Activated naive CD4-positive, alpha-beta T cell treated with anti-CD3 and anti-CD28 coated beads, Interleukin-2, amount 10 ng/mL, durations not matched to agents 7 days and 5 days (primary cell): ENCODE results near the gene MMP7.

Experiments used
- CTCF ChIA-PET: fragments of 350-600 bp; sonication (Branson Sonifier 250); formaldehyde crosslinking; loops from one replicate; lab custom pipeline; 2021; ENCODE audit warnings: antibody characterized with exemption; lab: Charles Lee
- DNase-seq: peaks from one replicate; pipeline ENCODE4 v3.0.0-alpha.2; 2020
- H3K27ac Mint-ChIP-seq: one replicate; pipeline ENCODE4 v1.8.0; 2021; ENCODE audit warnings: mild to moderate bottlenecking, moderate library complexity, mixed read lengths
- H3K27me3 Mint-ChIP-seq: one replicate; pipeline ENCODE4 v1.8.0; 2021; ENCODE audit warnings: mild to moderate bottlenecking, mixed read lengths
- H3K36me3 Mint-ChIP-seq: one replicate; pipeline ENCODE4 v1.8.0; 2021; ENCODE audit warnings: mixed read lengths
- H3K4me1 Mint-ChIP-seq: one replicate; pipeline ENCODE4 v1.8.0; 2021; ENCODE audit warnings: mixed read lengths
- H3K4me3 Mint-ChIP-seq: one replicate; pipeline ENCODE4 v1.8.0; 2021; ENCODE audit warnings: mild to moderate bottlenecking, moderate library complexity, mixed read lengths
- H3K9me3 Mint-ChIP-seq: one replicate; pipeline ENCODE4 v1.8.0; 2021; ENCODE audit warnings: mixed read lengths

MMP7 gene, protein sequence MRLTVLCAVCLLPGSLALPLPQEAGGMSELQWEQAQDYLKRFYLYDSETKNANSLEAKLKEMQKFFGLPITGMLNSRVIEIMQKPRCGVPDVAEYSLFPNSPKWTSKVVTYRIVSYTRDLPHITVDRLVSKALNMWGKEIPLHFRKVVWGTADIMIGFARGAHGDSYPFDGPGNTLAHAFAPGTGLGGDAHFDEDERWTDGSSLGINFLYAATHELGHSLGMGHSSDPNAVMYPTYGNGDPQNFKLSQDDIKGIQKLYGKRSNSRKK

GRCh38 chr11:102530558-102530957, at the start of gene MMP7:
Gene MMP7, minus strand, starts transcription at chr11:102530747. Its CDS starts 47 bp downstream, at chr11:102530700.
- Mint-ChIP-seq H3K36me3 (no peaks in the 10 kb centered on the region), H3K9me3 (no peaks in the 10 kb centered on the region), H3K27ac (no peak within 1 kb of the TSS), H3K4me3 (no peak within 1 kb of the TSS), H3K4me1 (peaks cover 7% of the 10 kb centered on the region), H3K27me3 (peaks cover 6% of the 10 kb centered on the region)
- no peak for DNase-seq
- CTCF ChIA-PET: interaction anchor here (1.0 kb wide), 1 partner anchor 17 kb away, joined by 3 read pairs; no protein-coding TSS in a partner anchor

DNA sequence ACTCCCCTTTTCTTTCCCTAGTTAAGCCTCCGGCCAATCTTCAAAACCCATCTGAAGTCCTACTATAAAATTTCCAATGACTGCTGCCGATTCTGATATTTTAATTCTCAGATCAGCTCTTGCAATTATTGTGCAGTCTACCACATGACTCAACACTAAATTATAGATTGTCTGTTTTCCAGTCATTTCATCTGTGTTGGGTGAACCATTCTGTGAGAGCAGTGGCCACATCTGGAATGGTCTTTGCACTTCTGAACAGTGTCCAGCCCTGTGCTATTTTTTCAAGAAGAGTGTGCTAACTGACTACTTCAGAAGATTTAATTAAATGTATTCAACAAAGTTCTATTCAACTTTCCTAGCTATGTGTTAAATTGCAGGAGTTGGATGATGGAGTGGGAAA, 47.2 kb upstream of the MMP7 start:
- CTCF ChIA-PET: interaction anchor here (0.9 to 1.6 kb wide), 3 partner anchors 17 to 35 kb away, joined by 3 to 6 read pairs (median 5); no protein-coding TSS in a partner anchor
- peaks cover 10% of the 10 kb centered on the region for H3K9me3 Mint-ChIP-seq
- peaks cover 2% of the 10 kb centered on the region for H3K36me3 Mint-ChIP-seq
- no peak overlapping the region for H3K4me3 Mint-ChIP-seq
- no peak for DNase-seq
- H3K4me1 Mint-ChIP-seq: peaks cover 24% of the 10 kb centered on the region
- no peaks in the 10 kb centered on the region for H3K27me3 Mint-ChIP-seq
- H3K27ac Mint-ChIP-seq: no peak overlapping the region

GRCh38 chr11:102577182-102577581, 46.6 kb upstream of the MMP7 start:
- H3K4me3 Mint-ChIP-seq: no peak overlapping the region
- peaks cover 2% of the 10 kb centered on the region for H3K36me3 Mint-ChIP-seq
- DNase-seq: no peak
- H3K27ac Mint-ChIP-seq: peak overlapping the region; percentile 76
- CTCF ChIA-PET: interaction anchor here (1.6 kb wide), 1 partner anchor 36 kb away, joined by 6 read pairs; no protein-coding TSS in a partner anchor
- H3K27me3 Mint-ChIP-seq: peaks cover under 1% of the 10 kb centered on the region
- H3K4me1 Mint-ChIP-seq: peaks cover 24% of the 10 kb centered on the region
- H3K9me3 Mint-ChIP-seq: peaks cover 12% of the 10 kb centered on the region

- no peak overlapping the region for H3K4me3 Mint-ChIP-seq
- H3K9me3 Mint-ChIP-seq: peaks cover 19% of the 10 kb centered on the region
- CTCF ChIA-PET: no interaction called here
- H3K27ac Mint-ChIP-seq: peak overlapping the region; percentile 55
- H3K36me3 Mint-ChIP-seq: peaks cover 2% of the 10 kb centered on the region
- no peak for DNase-seq
- peaks cover 4% of the 10 kb centered on the region for H3K27me3 Mint-ChIP-seq
- peaks cover 24% of the 10 kb centered on the region for H3K4me1 Mint-ChIP-seq
Observed at GRCh38 chr11:102576350-102576749, 45.8 kb upstream of the MMP7 start.

DNA sequence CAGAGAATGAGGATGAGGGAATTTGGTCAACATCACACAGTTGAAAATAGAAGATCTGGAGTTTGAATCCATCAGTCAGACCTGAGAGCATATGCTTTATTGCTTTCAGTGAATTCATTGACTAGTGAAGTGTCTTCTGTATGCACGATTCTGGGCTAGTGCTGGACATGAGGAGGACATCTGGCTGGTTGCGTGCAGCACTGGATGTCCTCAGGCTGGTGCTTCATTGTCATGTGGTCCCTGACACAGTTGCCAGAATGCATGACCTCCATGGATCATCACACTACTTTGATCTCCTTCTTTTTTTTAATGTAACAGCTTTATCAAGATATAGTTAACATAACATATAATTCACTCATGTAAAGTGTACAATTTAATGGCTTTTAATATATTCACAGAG, 44.5 kb upstream of the MMP7 start:
- peaks cover 4% of the 10 kb centered on the region for H3K27me3 Mint-ChIP-seq
- peaks cover 20% of the 10 kb centered on the region for H3K9me3 Mint-ChIP-seq
- peaks cover 24% of the 10 kb centered on the region for H3K4me1 Mint-ChIP-seq
- H3K36me3 Mint-ChIP-seq: peaks cover 2% of the 10 kb centered on the region
- H3K4me3 Mint-ChIP-seq: no peak overlapping the region
- no peak overlapping the region for H3K27ac Mint-ChIP-seq
- DNase-seq: no peak
- CTCF ChIA-PET: no interaction called here

DNA sequence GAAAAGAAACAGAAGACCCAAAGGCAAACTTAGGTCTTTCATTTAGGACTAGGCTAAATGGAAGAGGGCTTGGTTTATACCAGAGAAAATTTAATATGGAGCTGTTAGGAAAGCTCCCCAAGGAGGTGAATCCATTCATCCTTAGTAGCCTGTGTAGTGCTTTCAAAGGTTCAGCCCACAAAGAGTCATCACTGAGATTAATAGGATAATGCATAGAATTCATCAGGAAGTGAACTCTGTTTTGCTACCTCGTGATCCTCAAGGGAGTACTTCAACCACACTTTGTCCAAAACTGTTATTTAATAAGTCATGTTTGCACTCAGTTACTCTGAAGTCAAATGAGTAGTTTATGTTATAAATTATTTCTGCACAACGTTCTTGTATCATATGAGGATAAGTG, 43.3 kb upstream of the MMP7 start:
- no peak for DNase-seq
- CTCF ChIA-PET: interaction anchor here (0.7 kb wide), 1 partner anchor 14 kb away, joined by 3 read pairs; no protein-coding TSS in a partner anchor
- no peak overlapping the region for H3K4me3 Mint-ChIP-seq

GRCh38 chr11:102572554-102573220, 42.1 kb upstream of the MMP7 start:
- H3K4me3 Mint-ChIP-seq: no peak overlapping the region
- H3K4me1 Mint-ChIP-seq: peaks cover 22% of the 10 kb centered on the region
- peaks cover 11% of the 10 kb centered on the region for H3K27me3 Mint-ChIP-seq
- H3K36me3 Mint-ChIP-seq: peaks cover 16% of the 10 kb centered on the region
- no peak overlapping the region for H3K27ac Mint-ChIP-seq
- H3K9me3 Mint-ChIP-seq: peaks cover 34% of the 10 kb centered on the region
- CTCF ChIA-PET: interaction anchor here (1.0 to 1.4 kb wide), 2 partner anchors 8 to 40 kb away, joined by 3 read pairs; no protein-coding TSS in a partner anchor
- DNase-seq: no peak

More for the DNA sequence above, 43.3 kb upstream of the MMP7 start:
- Mint-ChIP-seq H3K36me3 (peaks cover 10% of the 10 kb centered on the region), H3K9me3 (peaks cover 27% of the 10 kb centered on the region), H3K4me1 (peaks cover 24% of the 10 kb centered on the region), H3K27me3 (peaks cover 11% of the 10 kb centered on the region), H3K27ac (no peak overlapping the region)

DNA sequence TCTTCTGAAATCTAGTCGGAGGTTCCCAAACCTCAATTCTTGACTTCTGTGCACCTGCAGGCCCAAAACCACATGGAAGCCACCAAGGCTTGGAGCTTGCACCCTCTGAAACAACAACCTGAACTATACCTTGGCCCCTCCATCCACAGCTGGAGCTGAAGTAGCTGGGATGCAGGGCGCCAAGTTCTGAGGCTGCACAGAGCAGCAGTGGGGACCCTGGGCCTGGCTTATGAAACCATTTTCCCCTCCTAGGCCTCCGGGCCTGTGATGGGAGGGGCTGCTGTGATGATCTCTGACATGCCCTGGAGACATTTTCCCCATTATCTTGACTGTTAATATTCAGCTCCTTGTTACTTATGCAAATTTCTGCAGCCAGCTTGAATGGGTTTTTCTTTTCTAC, 38.3 kb upstream of the MMP7 start:
- Mint-ChIP-seq H3K4me1 (peaks cover 4% of the 10 kb centered on the region), H3K27me3 (peaks cover 11% of the 10 kb centered on the region), H3K27ac (no peak overlapping the region), H3K36me3 (peaks cover 23% of the 10 kb centered on the region), H3K4me3 (no peak overlapping the region), H3K9me3 (peaks cover 38% of the 10 kb centered on the region)
- DNase-seq: no peak
- CTCF ChIA-PET: interaction anchor here (0.6 kb wide), 1 partner anchor 140 kb away, joined by 3 read pairs; no protein-coding TSS in a partner anchor

- H3K4me1 Mint-ChIP-seq: peaks cover 31% of the 10 kb centered on the region
- H3K9me3 Mint-ChIP-seq: peaks cover 35% of the 10 kb centered on the region
- H3K27me3 Mint-ChIP-seq: peaks cover 7% of the 10 kb centered on the region
- H3K4me3 Mint-ChIP-seq: no peak overlapping the region
- CTCF ChIA-PET: no interaction called here
- DNase-seq: no peak
- H3K36me3 Mint-ChIP-seq: peaks cover 30% of the 10 kb centered on the region
- H3K27ac Mint-ChIP-seq: no peak overlapping the region
Observed at GRCh38 chr11:102566112-102566511, 35.6 kb upstream of the MMP7 start.

DNA sequence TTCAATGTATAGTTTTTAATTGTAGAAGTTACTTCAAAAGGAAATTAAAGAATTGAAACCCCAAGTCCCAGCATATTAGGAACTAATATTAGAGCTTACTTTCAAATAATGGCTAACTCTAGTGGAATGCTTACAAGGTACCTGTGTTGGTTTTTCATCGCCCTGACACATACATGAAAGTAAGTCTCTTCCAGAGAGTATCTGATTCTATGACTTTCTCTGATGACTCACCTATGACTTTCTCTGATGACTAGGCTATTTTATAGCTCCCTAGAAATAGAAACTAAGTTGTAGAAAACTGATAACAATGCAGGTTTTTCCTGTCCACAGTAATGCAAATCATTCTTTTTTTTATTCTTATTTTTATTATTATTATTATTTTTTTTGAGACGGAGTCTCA, 33.6 kb upstream of the MMP7 start:
- peak overlapping the region; percentile 19 for H3K27ac Mint-ChIP-seq
- no peaks in the 10 kb centered on the region for H3K27me3 Mint-ChIP-seq
- H3K4me3 Mint-ChIP-seq: no peak overlapping the region
- CTCF ChIA-PET: interaction anchor here (0.6 to 1.1 kb wide), 2 partner anchors 23 to 50 kb away, joined by 3 read pairs; no protein-coding TSS in a partner anchor
- H3K4me1 Mint-ChIP-seq: peaks cover 50% of the 10 kb centered on the region
- peaks cover 31% of the 10 kb centered on the region for H3K9me3 Mint-ChIP-seq
- H3K36me3 Mint-ChIP-seq: peaks cover 28% of the 10 kb centered on the region
- DNase-seq: no peak

DNA sequence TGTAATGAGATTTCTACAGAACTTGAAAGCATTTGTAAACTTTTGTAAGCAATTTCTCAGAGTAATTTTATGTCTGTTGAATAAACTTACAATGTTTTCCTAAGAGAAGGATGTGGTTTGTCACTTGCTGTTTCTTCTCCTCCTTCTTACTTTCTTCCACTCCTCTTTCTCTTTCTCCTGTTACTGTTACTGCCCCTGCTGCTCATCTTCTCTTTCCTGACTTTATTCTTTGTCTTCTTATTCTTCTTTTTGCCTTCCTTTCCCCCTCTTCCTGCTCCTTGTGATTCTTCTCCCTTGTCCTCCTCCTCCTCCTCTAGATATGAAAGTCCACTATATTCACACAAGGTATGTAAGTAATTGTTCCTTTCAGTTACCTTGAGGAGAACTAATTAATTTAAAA, 31.1 kb upstream of the MMP7 start:
- peaks cover 53% of the 10 kb centered on the region for H3K4me1 Mint-ChIP-seq

GRCh38 chr11:102560555-102561011, 30.0 kb upstream of the MMP7 start:
- Mint-ChIP-seq H3K9me3 (peaks cover 18% of the 10 kb centered on the region), H3K4me3 (peak overlapping the region; percentile 67), H3K27me3 (no peaks in the 10 kb centered on the region), H3K27ac (peak overlapping the region; percentile 97), H3K4me1 (peaks cover 53% of the 10 kb centered on the region), H3K36me3 (peaks cover 19% of the 10 kb centered on the region)
- CTCF ChIA-PET: interaction anchor here (1.1 to 1.5 kb wide), 2 partner anchors 14 to 52 kb away, joined by 3 read pairs; no protein-coding TSS in a partner anchor
- DNase-seq: peak; percentile 30

More for the DNA sequence above, 31.1 kb upstream of the MMP7 start:
- no peaks in the 10 kb centered on the region for H3K27me3 Mint-ChIP-seq
- H3K9me3 Mint-ChIP-seq: peaks cover 24% of the 10 kb centered on the region
- H3K27ac Mint-ChIP-seq: peak overlapping the region; percentile 89
- peaks cover 24% of the 10 kb centered on the region for H3K36me3 Mint-ChIP-seq
- CTCF ChIA-PET: interaction anchor here (0.9 kb wide), 1 partner anchor 22 kb away, joined by 3 read pairs; no protein-coding TSS in a partner anchor
- DNase-seq: no peak
- H3K4me3 Mint-ChIP-seq: peak overlapping the region; percentile 37

DNA sequence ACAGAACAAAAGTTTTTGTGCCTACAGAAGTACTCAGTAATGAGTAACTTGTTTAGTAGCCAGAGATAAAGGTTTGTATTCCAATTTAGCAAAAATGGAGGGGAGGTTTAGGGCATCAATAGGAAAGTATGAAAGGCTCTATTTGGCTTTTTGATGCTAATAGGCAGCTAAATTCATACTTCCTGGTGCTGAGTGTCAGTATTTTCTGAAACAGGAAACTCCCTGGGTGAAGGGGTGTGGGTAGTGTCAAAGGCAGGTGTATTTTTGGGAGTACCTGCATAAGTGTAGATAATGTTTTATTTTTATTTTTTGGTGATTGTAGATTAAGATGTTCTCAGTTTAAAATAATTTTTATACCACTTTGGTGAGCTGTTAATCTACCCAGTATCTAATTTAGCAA, 29.3 kb upstream of the MMP7 start:
- peaks cover 6% of the 10 kb centered on the region for H3K27me3 Mint-ChIP-seq
- peaks cover 19% of the 10 kb centered on the region for H3K36me3 Mint-ChIP-seq
- H3K4me1 Mint-ChIP-seq: peaks cover 53% of the 10 kb centered on the region
- CTCF ChIA-PET: interaction anchor here (1.2 to 1.5 kb wide), 2 partner anchors 15 to 271 kb away, joined by 3 to 4 read pairs; no protein-coding TSS in a partner anchor
- peak overlapping the region; percentile 0 for H3K4me3 Mint-ChIP-seq
- peak; percentile 31 for DNase-seq
- peaks cover 18% of the 10 kb centered on the region for H3K9me3 Mint-ChIP-seq
- H3K27ac Mint-ChIP-seq: peak overlapping the region; percentile 97

- Mint-ChIP-seq H3K4me1 (peaks cover 12% of the 10 kb centered on the region), H3K27me3 (peaks cover 27% of the 10 kb centered on the region), H3K9me3 (peaks cover 11% of the 10 kb centered on the region), H3K4me3 (no peak overlapping the region), H3K36me3 (peaks cover 12% of the 10 kb centered on the region), H3K27ac (no peak overlapping the region)
- CTCF ChIA-PET: interaction anchor here (0.8 to 2.1 kb wide), 3 partner anchors 56 to 286 kb away, joined by 3 to 5 read pairs (median 3); no protein-coding TSS in a partner anchor
- no peak for DNase-seq
Observed at GRCh38 chr11:102555091-102555490, 24.5 kb upstream of the MMP7 start.
